IPS-NIHi11 (cell line): ENCODE results near the gene PRSS12.

Experiments
- DNase-seq: peaks from one replicate; pipeline ENCODE4 v3.0.0; 2012; ENCODE audit warnings: mixed read lengths, low spot score

The PRSS12 gene

GRCh38 chr4:118357601-118358000 lies 4.8 kb upstream of the PRSS12 start:
- DNase-seq: no peak

- DNase-seq: no peak
Measured at GRCh38 chr4:118356731-118357130, 3.9 kb upstream of the PRSS12 start.

GRCh38 chr4:118356111-118356510 lies 3.3 kb upstream of the PRSS12 start:
- no peak for DNase-seq

GRCh38 chr4:118354913-118355312 lies 2.1 kb upstream of the PRSS12 start:
- DNase-seq: no peak

GRCh38 chr4:118353534-118354030 lies 779 bp upstream of the PRSS12 start:
- DNase-seq: peak; percentile 8

GRCh38 chr4:118351851-118352827 lies 664 bp downstream of the PRSS12 start:
- peak; percentile 55 for DNase-seq

GRCh38 chr4:118350961-118351360 lies 1.8 kb downstream of the PRSS12 start:
- no peak for DNase-seq

GRCh38 chr4:118348886-118349285 lies 3.9 kb downstream of the PRSS12 start:
- peak; percentile 47 for DNase-seq

- DNase-seq: no peak
Measured at GRCh38 chr4:118346495-118346894, 6.3 kb downstream of the PRSS12 start.

- no peak for DNase-seq
Measured at GRCh38 chr4:118345813-118346212, 7.0 kb downstream of the PRSS12 start.

GRCh38 chr4:118344801-118345200 lies 8.0 kb downstream of the PRSS12 start:
- no peak for DNase-seq

- no peak for DNase-seq
Measured at GRCh38 chr4:118343501-118343900, 9.3 kb downstream of the PRSS12 start.

GRCh38 chr4:118340109-118340508 lies 12.7 kb downstream of the PRSS12 start:
- DNase-seq: no peak

- no peak for DNase-seq
Measured at GRCh38 chr4:118338981-118339765, 13.6 kb downstream of the PRSS12 start.

- DNase-seq: no peak
Measured at GRCh38 chr4:118338518-118338917, 14.3 kb downstream of the PRSS12 start.

- DNase-seq: no peak
Measured at GRCh38 chr4:118337954-118338353, 14.8 kb downstream of the PRSS12 start.

- no peak for DNase-seq
Measured at GRCh38 chr4:118335774-118336173, 17.0 kb downstream of the PRSS12 start.

- no peak for DNase-seq
Measured at GRCh38 chr4:118335324-118335723, 17.5 kb downstream of the PRSS12 start.

GRCh38 chr4:118331352-118331751 lies 21.5 kb downstream of the PRSS12 start:
- no peak for DNase-seq

GRCh38 chr4:118329849-118330248 lies 23.0 kb downstream of the PRSS12 start:
- no peak for DNase-seq

GRCh38 chr4:118327554-118328241 lies 25.1 kb downstream of the PRSS12 start:
- no peak for DNase-seq

GRCh38 chr4:118326585-118326984 lies 26.2 kb downstream of the PRSS12 start:
- DNase-seq: no peak
